Body of pancreas (tissue), 4 donors: ENCODE measurements around the gene ETHE1. TPM values are rescaled to one million over a fixed set of nuclear protein-coding genes. Genes with fewer than 3 reads are reported as not detected.

Source experiments
- ATAC-seq: fragments of 150-250 bp; one replicate; pipeline ENCODE4 v1.9.1; 2016
- DNase-seq, 4 donors: peaks; one replicate each; pipeline ENCODE4 v3.0.0-alpha.2; 2019
- H3K27ac ChIP-seq, 4 donors: fragments of 200-600 bp; sonication (generic); 1 replicate in 3 of 4; 2 replicates in 1 of 4; pipeline versions ENCODE4 v1.5.1 to v1.6.1; 2016 to 2019; ENCODE audit warnings: mild to moderate bottlenecking in 1 of 4, mixed read lengths in 1 of 4, moderate library complexity in 1 of 4
- H3K27me3 ChIP-seq, 2 donors: fragments of 200-600 bp; sonication (generic); one replicate each; pipeline ENCODE4 v1.6.0; 2016; ENCODE audit warnings: mild to moderate bottlenecking in 1 of 2
- H3K36me3 ChIP-seq, 2 donors: fragments of 200-600 bp; sonication (generic); replicated peaks in 1 of 2; 2 replicates each; pipeline ENCODE4 v1.5.1; 2016; ENCODE audit warnings: low read depth in 2 of 2; ENCODE audit not compliant: insufficient read depth in 1 of 2
- H3K4me1 ChIP-seq: fragments of 200-600 bp; sonication (generic); one replicate; pipeline ENCODE4 v1.6.0; 2016
- H3K4me3 ChIP-seq, 2 donors: fragments of 200-600 bp; sonication (generic); 1 replicate in 1 of 2; 2 replicates in 1 of 2; pipeline ENCODE4 v1.5.1; 2016 to 2019
- H3K9me3 ChIP-seq, 3 donors: fragments of 200-600 bp; sonication (generic); 1 replicate in 2 of 3; 2 replicates in 1 of 3; pipeline ENCODE4 v1.5.1; 2016
- POLR2A ChIP-seq, 3 donors: fragments of 450-650 bp; IDR thresholded peaks; one replicate each; pipeline ENCODE4 v1.6.1; 2016; ENCODE audit warnings: antibody characterized with exemption in 3 of 3, mild to moderate bottlenecking in 2 of 3
- WGBS, 2 donors: methylation state at CpG; one replicate each; pipeline ENCODE4 v1.1.5; 2017; 5-methylcytosine and 5-hydroxymethylcytosine counted together
- intact Hi-C: fragments of 100-400 bp; cut with DNase I; formaldehyde crosslinking; loops from one replicate; pipeline ENCODE4 v1.15.1; 2023
- total RNA-seq, 2 donors: library from RNA; depleted of rRNA; stranded (reverse); fragments of >200 nt; gene quantifications; one replicate each; pipeline ENCODE4 v1.1.0, GENCODE V29; 2016
- TF ChIP-seq, protein P1 (sequence below), 7 experiments: fragments of 450-650 bp in 4 of 7; fragments of 200-600 bp in 3 of 7; sonication (generic) in 3 of 7; IDR thresholded peaks; one replicate each; pipeline ENCODE4 v1.5.1; 2016 to 2019; ENCODE audit warnings: antibody characterized with exemption in 7 of 7

ETHE1 gene
- total RNA-seq, 2 donors from 2014 or later: 21.1 to 29.8 TPM

DNA sequence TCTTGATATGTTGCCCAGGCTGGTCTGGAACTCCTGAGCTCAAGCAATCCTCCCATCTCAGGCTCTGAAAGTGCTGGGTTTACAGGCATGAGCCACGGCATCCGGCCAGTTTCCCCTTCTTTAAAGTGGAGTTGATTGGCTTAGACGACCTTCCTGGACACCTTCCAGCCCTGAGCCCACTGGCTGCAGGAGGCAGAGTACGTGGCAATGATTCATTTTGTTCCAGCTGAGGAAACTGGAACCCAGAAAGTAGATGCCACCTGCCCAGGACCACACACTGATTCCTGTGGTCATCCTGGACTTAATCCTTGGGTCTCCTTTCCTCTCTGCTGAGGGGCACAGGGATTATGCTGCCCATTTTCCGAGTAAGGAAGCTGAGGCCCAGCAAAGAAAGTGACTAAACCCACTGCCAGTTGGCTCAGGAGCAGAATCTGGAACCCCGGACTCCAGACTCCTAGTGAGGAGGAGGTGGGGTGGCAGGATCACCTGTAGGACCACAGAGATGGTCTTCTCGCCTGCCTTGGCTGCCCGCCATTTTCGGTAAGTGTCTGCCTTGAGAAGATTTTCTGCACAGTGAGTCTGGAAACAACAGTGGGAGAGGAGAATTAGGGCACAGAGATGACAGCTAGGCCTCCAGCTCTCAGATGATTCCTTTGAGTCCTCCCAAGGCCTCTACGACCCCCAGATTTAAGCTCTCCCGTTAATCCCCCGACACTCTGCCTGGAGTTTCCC, 47.6 kb upstream of the ETHE1 start:
- peak overlapping the region in 3 of 4 donors; percentile 66 to 91 (median 84) for H3K27ac ChIP-seq
- no peak for TF ChIP-seq POLR2A (IDR thresholded peaks at IDR 0.05)
- TF ChIP-seq, protein P1, sequence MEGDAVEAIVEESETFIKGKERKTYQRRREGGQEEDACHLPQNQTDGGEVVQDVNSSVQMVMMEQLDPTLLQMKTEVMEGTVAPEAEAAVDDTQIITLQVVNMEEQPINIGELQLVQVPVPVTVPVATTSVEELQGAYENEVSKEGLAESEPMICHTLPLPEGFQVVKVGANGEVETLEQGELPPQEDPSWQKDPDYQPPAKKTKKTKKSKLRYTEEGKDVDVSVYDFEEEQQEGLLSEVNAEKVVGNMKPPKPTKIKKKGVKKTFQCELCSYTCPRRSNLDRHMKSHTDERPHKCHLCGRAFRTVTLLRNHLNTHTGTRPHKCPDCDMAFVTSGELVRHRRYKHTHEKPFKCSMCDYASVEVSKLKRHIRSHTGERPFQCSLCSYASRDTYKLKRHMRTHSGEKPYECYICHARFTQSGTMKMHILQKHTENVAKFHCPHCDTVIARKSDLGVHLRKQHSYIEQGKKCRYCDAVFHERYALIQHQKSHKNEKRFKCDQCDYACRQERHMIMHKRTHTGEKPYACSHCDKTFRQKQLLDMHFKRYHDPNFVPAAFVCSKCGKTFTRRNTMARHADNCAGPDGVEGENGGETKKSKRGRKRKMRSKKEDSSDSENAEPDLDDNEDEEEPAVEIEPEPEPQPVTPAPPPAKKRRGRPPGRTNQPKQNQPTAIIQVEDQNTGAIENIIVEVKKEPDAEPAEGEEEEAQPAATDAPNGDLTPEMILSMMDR (IDR thresholded peaks at IDR 0.05): no peak
- H3K36me3 ChIP-seq: no peaks in the 10 kb centered on the region
- ATAC-seq (no peak), DNase-seq (no peak)
- peaks cover 12% of the 10 kb centered on the region for H3K4me1 ChIP-seq
- no peaks in the 10 kb centered on the region for H3K27me3 ChIP-seq
- WGBS, 2 donors: 28 to 32% methylated on average over 12 of the region's 12 CpGs
- H3K4me3 ChIP-seq: peak overlapping the region; percentile 30 to 66
- no peaks in the 10 kb centered on the region for H3K9me3 ChIP-seq
- intact Hi-C loops: no loop called here

DNA sequence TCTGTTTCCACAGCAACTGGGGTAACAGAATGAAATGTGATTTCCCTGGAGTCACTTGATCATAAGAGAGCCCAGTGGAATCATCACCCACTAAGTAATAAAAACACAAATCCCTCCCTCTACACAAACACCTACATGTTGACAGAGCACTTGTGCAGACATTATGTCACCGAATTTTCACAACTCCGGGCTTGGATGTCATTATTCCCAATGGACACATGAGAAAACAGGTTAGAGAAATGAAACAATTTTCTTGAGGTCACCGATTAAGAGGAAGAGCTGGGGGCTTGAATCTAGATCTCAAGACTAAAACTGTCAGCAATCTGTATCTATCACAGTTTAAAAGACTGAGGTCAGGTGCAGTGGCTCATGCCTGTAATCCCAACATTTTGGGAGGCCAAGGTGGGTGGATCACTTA, 45.2 kb upstream of the ETHE1 start:
- peaks cover 12% of the 10 kb centered on the region for H3K4me1 ChIP-seq
- intact Hi-C loops: no loop called here
- DNase-seq: no peak
- 67 to 74% methylated on average over 3 of the region's 3 CpGs for WGBS, 2 donors
- no peaks in the 10 kb centered on the region for H3K36me3 ChIP-seq
- H3K9me3 ChIP-seq: no peaks in the 10 kb centered on the region
- no peak for ATAC-seq
- TF ChIP-seq, protein P1 (IDR thresholded peaks at IDR 0.05): no peak
- no peak for TF ChIP-seq POLR2A (IDR thresholded peaks at IDR 0.05)
- H3K4me3 ChIP-seq: no peak overlapping the region
- H3K27ac ChIP-seq: no peak overlapping the region
- no peaks in the 10 kb centered on the region for H3K27me3 ChIP-seq

DNA sequence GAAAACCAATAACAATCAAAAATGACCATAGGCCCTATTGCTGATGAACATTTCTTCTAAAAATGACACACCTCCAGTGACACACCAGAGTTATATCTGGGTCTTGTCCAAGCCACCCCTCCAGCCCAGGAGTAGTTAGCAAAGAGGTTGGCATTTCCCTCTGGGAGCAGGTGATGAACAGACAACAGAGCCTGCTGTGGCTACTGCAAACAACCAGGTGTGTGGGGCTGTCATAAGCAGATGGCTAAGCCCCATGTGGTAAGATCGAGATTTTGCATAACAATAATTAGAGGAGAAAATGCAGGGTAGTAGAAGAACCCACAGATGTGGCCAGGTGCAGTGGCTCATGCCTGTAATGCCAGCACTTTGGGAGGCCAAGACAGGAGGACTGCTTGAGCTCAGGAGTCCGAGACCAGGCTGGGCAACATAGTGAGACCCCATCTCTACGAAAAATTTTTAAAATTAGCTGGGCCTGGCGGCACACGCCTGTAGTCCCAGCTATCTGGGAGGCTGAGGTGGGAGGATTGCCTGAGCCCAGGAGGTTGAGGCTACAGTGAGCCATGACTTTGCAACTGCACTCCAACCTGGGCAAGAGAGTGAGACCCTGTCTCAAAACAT, 43.3 kb upstream of the ETHE1 start:
- Histone ChIP-seq H3K4me3 (no peak overlapping the region), H3K36me3 (no peaks in the 10 kb centered on the region), H3K4me1 (peaks cover 7% of the 10 kb centered on the region), H3K27ac (no peak overlapping the region), H3K9me3 (no peaks in the 10 kb centered on the region), H3K27me3 (no peaks in the 10 kb centered on the region)
- ATAC-seq (no peak), DNase-seq (peak in 1 of 4 donors; percentile 26)
- 76 to 77% methylated on average over 3 to 5 of the region's 5 CpGs for WGBS, 2 donors
- TF ChIP-seq, protein P1 (IDR thresholded peaks at IDR 0.05): no peak
- TF ChIP-seq POLR2A (IDR thresholded peaks at IDR 0.05): no peak
- intact Hi-C loops: no loop called here

- ATAC-seq (no peak), DNase-seq (no peak)
- Histone ChIP-seq H3K36me3 (no peaks in the 10 kb centered on the region), H3K4me1 (peaks cover 4% of the 10 kb centered on the region), H3K27me3 (no peaks in the 10 kb centered on the region), H3K4me3 (no peak overlapping the region), H3K9me3 (no peaks in the 10 kb centered on the region), H3K27ac (no peak overlapping the region)
- intact Hi-C loops: loop anchor here (5.0 kb wide), 1 partner anchor 33 kb away; no protein-coding TSS in a partner anchor
- TF ChIP-seq POLR2A (IDR thresholded peaks at IDR 0.05): no peak
- TF ChIP-seq, protein P1 (IDR thresholded peaks at IDR 0.05): no peak
- WGBS, 2 donors: 52 to 70% methylated on average over 5 of the region's 5 CpGs
Measured at GRCh38 chr19:43569657-43570056, 42.7 kb upstream of the ETHE1 start.
